ELF-1 (cell line): ENCODE results near the gene BRCA1.
A peak's percentile ranks its signal among the peaks of the same experiment; 100 is the strongest.

ENCODE experiments used
- DNase-seq: peaks from one replicate; pipeline ENCODE4 v3.0.0-alpha.2; 2016; ENCODE audit warnings: low read depth, low spot score

BRCA1 gene

GRCh38 chr17:43025766-43026537, 99.2 kb downstream of the BRCA1 start:
- no peak for DNase-seq

GRCh38 chr17:43025290-43025657, 99.9 kb downstream of the BRCA1 start:
- DNase-seq: no peak

- DNase-seq: peak; percentile 98
Observed at GRCh38 chr17:43024407-43025289, 100.5 kb downstream of the BRCA1 start, which contains the start of gene RND2. Gene RND2, plus strand, starts transcription at chr17:43025231. Its CDS starts 117 bp downstream, at chr17:43025348.

GRCh38 chr17:43021741-43022512, 103.2 kb downstream of the BRCA1 start, which contains the start of gene VAT1:
Gene VAT1, minus strand, starts transcription at chr17:43022385. Its CDS starts 63 bp downstream, at chr17:43022322.
- peak; percentile 94 for DNase-seq

- DNase-seq: peak; percentile 79
Observed at GRCh38 chr17:43020789-43021740, 104.1 kb downstream of the BRCA1 start.

- peak; percentile 81 for DNase-seq
Observed at GRCh38 chr17:43020030-43020621, 105.0 kb downstream of the BRCA1 start.

- no peak for DNase-seq
Observed at GRCh38 chr17:43019418-43019817, 105.7 kb downstream of the BRCA1 start.

GRCh38 chr17:43018932-43019331, 106.2 kb downstream of the BRCA1 start:
- no peak for DNase-seq

- DNase-seq: peak; percentile 51
Observed at GRCh38 chr17:43018008-43018853, 106.9 kb downstream of the BRCA1 start.

GRCh38 chr17:43016216-43016615, 108.9 kb downstream of the BRCA1 start:
- DNase-seq: no peak

GRCh38 chr17:43015579-43015978, 109.6 kb downstream of the BRCA1 start:
- no peak for DNase-seq

- no peak for DNase-seq
Observed at GRCh38 chr17:43014649-43015542, 110.3 kb downstream of the BRCA1 start.

GRCh38 chr17:43014020-43014648, 111.0 kb downstream of the BRCA1 start:
- DNase-seq: no peak

GRCh38 chr17:43013296-43013695, 111.9 kb downstream of the BRCA1 start:
- no peak for DNase-seq

- no peak for DNase-seq
Observed at GRCh38 chr17:43011728-43012472, 113.3 kb downstream of the BRCA1 start.

GRCh38 chr17:43010667-43011308, 114.4 kb downstream of the BRCA1 start:
- no peak for DNase-seq
